ENCODE results near the gene TMF1. TPM values are rescaled to one million over a fixed set of nuclear protein-coding genes. Genes with fewer than 3 reads are reported as not detected.

TMF1 gene
- total and polyA plus RNA-seq, 2 of the 8 experiments (the other 6 are each of a cell fraction or from before 2014, with no cell fraction given) = 1.4 to 18.3 TPM

DNA sequence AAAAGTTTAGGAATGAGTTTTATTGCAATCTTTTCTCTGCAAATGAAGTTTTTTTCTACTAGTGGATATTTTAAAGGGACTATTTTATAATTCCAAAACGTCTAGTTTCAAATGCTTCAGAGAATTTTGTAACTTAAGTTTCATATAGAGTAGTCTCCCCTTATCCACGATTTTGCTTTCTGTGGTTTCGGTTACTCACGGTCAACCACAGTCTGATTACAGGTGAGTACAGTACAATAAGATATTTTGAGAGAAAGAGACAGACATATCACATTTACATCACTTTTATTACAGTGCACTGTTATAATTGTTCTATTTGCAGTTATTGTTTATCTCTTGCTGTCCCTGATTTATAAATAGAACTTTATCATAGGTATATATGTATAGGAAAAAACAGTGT, 31.3 kb downstream of the TMF1 start:
- no peak overlapping the region for H4K5ac ChIP-seq (ENCODE audit: insufficient read length, low read depth, low read length)
- TF ChIP-seq ZNF274 (IDR thresholded peaks at IDR 0.05; ENCODE audit: borderline replicate concordance, extremely low read depth, low read length) = no peak
- TF ChIP-seq CREB1 (IDR thresholded peaks at IDR 0.05) = no peak
- TF ChIP-seq GTF2F1 (IDR thresholded peaks at IDR 0.05; ENCODE audit: borderline replicate concordance, low read depth, low read length) = no peak
- TF ChIP-seq SIX5 (IDR thresholded peaks at IDR 0.05; ENCODE audit: low read depth, low read length) = no peak
- no peak for TF ChIP-seq EP300 (IDR thresholded peaks at IDR 0.05; ENCODE audit: borderline replicate concordance in 1 of 2, low read depth in 2 of 2, low read length in 2 of 2)
- no peak overlapping the region for H2AFZ ChIP-seq (ENCODE audit: low read length)
- H2BK5ac ChIP-seq (ENCODE audit: low read depth, low read length) = no peak overlapping the region
- no peak overlapping the region for H3K4me2 ChIP-seq (ENCODE audit: insufficient read depth in 1 of 2, low read depth in 2 of 2, low read length in 2 of 2)
- H3K23ac ChIP-seq (ENCODE audit: insufficient read length) = no peak overlapping the region
- DNase-seq (ENCODE audit: low read depth in 1 of 2, low spot score in 2 of 2) (no peak), FAIRE-seq (no peak)
- H2BK20ac ChIP-seq (ENCODE audit: low read length) = no peak overlapping the region
- no peaks in the 10 kb centered on the region for H3K79me1 ChIP-seq (ENCODE audit: low read depth, low read length)
- no peak overlapping the region for H3K18ac ChIP-seq (ENCODE audit: extremely low read depth, low read length)
- no peak overlapping the region for H3K56ac ChIP-seq (replicated peaks; ENCODE audit: insufficient read length, low read depth, low read length)
- H2BK12ac ChIP-seq (ENCODE audit: low read depth, low read length) = no peak overlapping the region
- no peak overlapping the region for H3K4me3 ChIP-seq (ENCODE audit: extremely low read depth in 1 of 4, insufficient read depth in 2 of 4, low read depth in 3 of 4, low read length in 4 of 4)
- H3K4me1 ChIP-seq (replicated peaks in 1 of 4; ENCODE audit: control insufficient read depth in 3 of 4, insufficient read depth in 4 of 4, low read length in 3 of 4) = no peaks in the 10 kb centered on the region
- POLR2A ChIA-PET (ENCODE audit: partially characterized antibody) = interaction anchor here (1.6 kb wide), 1 partner anchor 10 kb away, joined by 3 read pairs; no protein-coding TSS in a partner anchor
- H4K20me1 ChIP-seq (replicated peaks in 1 of 2; ENCODE audit: control insufficient read depth in 1 of 2, insufficient read depth in 2 of 2, low read length in 2 of 2) = no peaks in the 10 kb centered on the region
- no peaks in the 10 kb centered on the region; the same call in 1 of the 2 replicates for H3K23me2 ChIP-seq (ENCODE audit: low read depth, low read length)
- no peak overlapping the region for H2BK120ac ChIP-seq (replicated peaks; ENCODE audit: low read depth, low read length)
- H2AK5ac ChIP-seq (ENCODE audit: low read depth, low read length) = no peak overlapping the region
- no peak overlapping the region for H2BK15ac ChIP-seq (ENCODE audit: low read length)
- no peak overlapping the region for H3K27ac ChIP-seq (ENCODE audit: low read depth, low read length)
- H3K27me3 ChIP-seq (replicated peaks in 1 of 4; ENCODE audit: control insufficient read depth in 3 of 4, extremely low read depth in 1 of 4, insufficient read depth in 3 of 4, low read length in 3 of 4) = no peaks in the 10 kb centered on the region
- CTCF ChIA-PET (ENCODE audit: partially characterized antibody) = interaction anchor here (1.0 kb wide), 1 partner anchor 88 kb away, joined by 3 read pairs; the partner anchor contains the start of gene TAFA4
- no peak overlapping the region for H4K91ac ChIP-seq (replicated peaks; ENCODE audit: insufficient read length, low read length)
- H3K36me3 ChIP-seq (ENCODE audit: control insufficient read depth in 2 of 4, insufficient read depth in 4 of 4, low read length in 3 of 4) = peaks cover 3 to 27% (median 8%) of the 10 kb centered on the region in 4 experiments; a peak in 7 of 8 replicates
- no peak overlapping the region for H3K14ac ChIP-seq (ENCODE audit: insufficient read length)
- H4K8ac ChIP-seq (ENCODE audit: extremely low read depth, insufficient read depth, low read length) = no peak overlapping the region
- H3K9me3 ChIP-seq (ENCODE audit: insufficient read depth in 2 of 2, low read depth in 1 of 2, low read length in 1 of 2) = no peaks in the 10 kb centered on the region
- H3K9ac ChIP-seq (replicated peaks in 1 of 4; ENCODE audit: extremely low read depth in 1 of 4, low read depth in 3 of 4, low read length in 3 of 4) = no peak overlapping the region
- no peaks in the 10 kb centered on the region for H3K79me2 ChIP-seq (ENCODE audit: control insufficient read depth in 1 of 2, insufficient read depth in 2 of 2, low read length in 2 of 2)
- H3K4ac ChIP-seq (replicated peaks; ENCODE audit: insufficient read length, low read depth, low read length) = no peak overlapping the region
- 76% methylated on average over 4 of the region's 4 CpGs; no CpG with 5 or more reads in 1 of the 2 experiments for WGBS, 2 experiments (ENCODE audit: extremely low coverage in 1 of 2, insufficient coverage in 1 of 2, insufficient read length in 1 of 2, insufficient replicate concordance in 2 of 2, low coverage in 1 of 2, low lambda C conversion rate in 2 of 2, missing lambda C conversion rate in 1 of 2)

Measured in H1 (cell line).